Thyroid gland (tissue), 4 donors: ENCODE results near the gene SYTL3. TPM values are rescaled to one million over a fixed set of nuclear protein-coding genes. Genes with fewer than 3 reads are reported as not detected.

Source experiments
- DNase-seq, 2 donors: peaks; one replicate each; pipeline ENCODE4 v3.0.0-alpha.2; 2019
- H3K27ac ChIP-seq, 3 donors: fragments of 200-600 bp; sonication (generic); 1 replicate in 2 of 3; 2 replicates in 1 of 3; pipeline ENCODE4 v1.5.1; 2016 to 2019; ENCODE audit warnings: mild to moderate bottlenecking in 1 of 3, moderate library complexity in 1 of 3
- H3K27me3 ChIP-seq: fragments of 200-600 bp; sonication (generic); one replicate; pipeline ENCODE4 v1.5.1; 2019
- H3K36me3 ChIP-seq, 2 donors: fragments of 200-600 bp; sonication (generic); one replicate each; pipeline ENCODE4 v1.5.1; 2016 to 2019
- H3K4me1 ChIP-seq, 2 donors: fragments of 200-600 bp; sonication (generic); one replicate each; pipeline ENCODE4 v1.5.1; 2017 to 2019
- H3K4me3 ChIP-seq, 3 donors: fragments of 200-600 bp; sonication (generic); replicated peaks in 1 of 3; 1 replicate in 2 of 3; 2 replicates in 1 of 3; pipeline ENCODE4 v1.5.1; 2016; ENCODE audit warnings: mild to moderate bottlenecking in 1 of 3
- H3K9me3 ChIP-seq: fragments of 200-600 bp; sonication (generic); one replicate; pipeline ENCODE4 v1.5.1; 2017
- CTCF ChIP-seq, 6 experiments: fragments of 200-600 bp in 3 of 6; fragments of 450-650 bp in 3 of 6; sonication (generic) in 3 of 6; IDR thresholded peaks; one replicate each; pipeline ENCODE4 v1.5.1; 2016 to 2019; ENCODE audit warnings: antibody characterized with exemption in 6 of 6, mild to moderate bottlenecking in 2 of 6, inconsistent platforms in 1 of 6, moderate library complexity in 1 of 6
- POLR2A ChIP-seq, 2 donors: fragments of 450-650 bp; IDR thresholded peaks; one replicate each; pipeline ENCODE4 v1.6.1; 2017; ENCODE audit warnings: antibody characterized with exemption in 2 of 2, mild to moderate bottlenecking in 2 of 2, moderate library complexity in 1 of 2
- WGBS, 2 donors: methylation state at CpG; one replicate each; pipeline ENCODE4 v1.1.5; 2017; 5-methylcytosine and 5-hydroxymethylcytosine counted together
- intact Hi-C: fragments of 100-400 bp; cut with DNase I; formaldehyde crosslinking; loops from one replicate; pipeline ENCODE4 v1.15.1; 2023
- total RNA-seq, 4 donors: library from RNA; depleted of rRNA; stranded (reverse); fragments of >200 nt; gene quantifications; one replicate each; pipeline ENCODE4 v1.2.3, GENCODE V29; 2016

SYTL3 gene
- total RNA-seq, 4 donors from 2014 or later, result 16.9 to 33.0 (median 24.4) TPM

GRCh38 chr6:158729906-158730540 lies 80.2 kb downstream of the SYTL3 start:
- TF ChIP-seq CTCF (IDR thresholded peaks at IDR 0.05) (no peak), POLR2A (IDR thresholded peaks at IDR 0.05) (no peak)
- intact Hi-C loops, result no loop called here
- Histone ChIP-seq H3K27me3 (no peaks in the 10 kb centered on the region), H3K27ac (no peak overlapping the region), H3K4me3 (no peak overlapping the region), H3K4me1 (peaks cover 3 to 9% of the 10 kb centered on the region in 2 donors), H3K9me3 (no peaks in the 10 kb centered on the region), H3K36me3 (no peaks in the 10 kb centered on the region)
- WGBS, 2 donors, result 98% methylated on average over 6 of the region's 6 CpGs
- no peak for DNase-seq

- Histone ChIP-seq H3K36me3 (no peaks in the 10 kb centered on the region), H3K27me3 (no peaks in the 10 kb centered on the region), H3K27ac (no peak overlapping the region), H3K9me3 (no peaks in the 10 kb centered on the region), H3K4me1 (peaks cover 3 to 9% of the 10 kb centered on the region in 2 donors), H3K4me3 (no peak overlapping the region)
- TF ChIP-seq POLR2A (IDR thresholded peaks at IDR 0.05) (no peak), CTCF (IDR thresholded peaks at IDR 0.05) (no peak)
- intact Hi-C loops, result no loop called here
- DNase-seq, result no peak
- 96 to 98% methylated on average over 18 of the region's 18 CpGs for WGBS, 2 donors
Observed at GRCh38 chr6:158730541-158730907, 80.7 kb downstream of the SYTL3 start.

GRCh38 chr6:158735009-158735408 lies 85.2 kb downstream of the SYTL3 start:
- H3K4me3 ChIP-seq, result no peak overlapping the region
- no peak overlapping the region for H3K27ac ChIP-seq
- no peak for TF ChIP-seq POLR2A (IDR thresholded peaks at IDR 0.05)
- no peak for TF ChIP-seq CTCF (IDR thresholded peaks at IDR 0.05)
- intact Hi-C loops, result no loop called here
- no peaks in the 10 kb centered on the region for H3K4me1 ChIP-seq
- no peaks in the 10 kb centered on the region for H3K9me3 ChIP-seq
- no peaks in the 10 kb centered on the region for H3K27me3 ChIP-seq
- no peaks in the 10 kb centered on the region for H3K36me3 ChIP-seq
- DNase-seq, result no peak
- WGBS, 2 donors, result 94 to 96% methylated on average over 3 of the region's 3 CpGs

- Histone ChIP-seq H3K36me3 (no peaks in the 10 kb centered on the region), H3K9me3 (no peaks in the 10 kb centered on the region), H3K4me3 (no peak overlapping the region), H3K27ac (no peak overlapping the region), H3K4me1 (no peaks in the 10 kb centered on the region), H3K27me3 (no peaks in the 10 kb centered on the region)
- intact Hi-C loops, result no loop called here
- WGBS, 2 donors, result 91 to 94% methylated on average over 3 of the region's 3 CpGs
- TF ChIP-seq POLR2A (IDR thresholded peaks at IDR 0.05) (no peak), CTCF (IDR thresholded peaks at IDR 0.05) (no peak)
- no peak for DNase-seq
Observed at GRCh38 chr6:158737082-158737709, 87.3 kb downstream of the SYTL3 start.
